IMR-90 (cell line): ENCODE results near the gene KRT9. TPM values are rescaled to one million over a fixed set of nuclear protein-coding genes. Genes with fewer than 3 reads are reported as not detected.

ENCODE experiments used
- ATAC-seq: fragments of 200-7000 bp; cut with Tn5 transposase; 2 replicates; pipeline ENCODE4 v1.9.1; 2020; ENCODE audit warnings: low read depth, mild to moderate bottlenecking, moderate library complexity
- BruUV-seq: library from RNA; stranded (reverse); fragments of 400-500 nt; replicated peaks from 2 replicates; lab custom pipeline; 2021; lab: Mats Ljungman, UMichigan
- CTCF ChIA-PET: fragments of 300-600 bp; formaldehyde crosslinking; extraction: SDS; loops from one replicate; lab custom pipeline; 2021; ENCODE audit warnings: antibody characterized with exemption; lab: Yijun Ruan, JAX
- POLR2A ChIA-PET: fragments of 300-600 bp; sonication (Branson Sonifier 250); formaldehyde crosslinking; loops from one replicate; lab custom pipeline; 2022; ENCODE audit warnings: antibody characterized with exemption; ENCODE audit not compliant: unreplicated experiment; lab: Charles Lee
- DNase-seq: peaks from one replicate; pipeline ENCODE4 v3.0.0; 2013
- H2AFZ ChIP-seq: replicated peaks from 2 replicates; pipeline ENCODE3; 2013; ENCODE audit warnings: low read length, mild to moderate bottlenecking; ENCODE audit not compliant: poor library complexity
- H2AK5ac ChIP-seq: 2 replicates; pipeline ENCODE4 v1.6.1; 2013; ENCODE audit warnings: low read depth, low read length, inconsistent platforms
- H2AK9ac ChIP-seq: replicated peaks from 2 replicates; pipeline ENCODE3; 2013; ENCODE audit warnings: mild to moderate bottlenecking, low read depth, low read length, moderate library complexity; ENCODE audit not compliant: poor library complexity
- H2BK120ac ChIP-seq: 2 replicates; pipeline ENCODE4 v1.6.1; 2013; ENCODE audit warnings: low read depth, low read length, inconsistent platforms
- H2BK15ac ChIP-seq: 3 replicates; pipeline ENCODE4 v1.6.1; 2013; ENCODE audit warnings: low read depth, low read length, inconsistent platforms
- H2BK20ac ChIP-seq: 2 replicates; pipeline ENCODE4 v1.6.1; 2013; ENCODE audit warnings: low read depth, mild to moderate bottlenecking, inconsistent platforms, low read length, moderate library complexity
- H2BK5ac ChIP-seq: 2 replicates; pipeline ENCODE4 v1.6.1; 2013; ENCODE audit warnings: mild to moderate bottlenecking, low read depth, low read length, inconsistent platforms; ENCODE audit not compliant: poor library complexity, severe bottlenecking
- H3K14ac ChIP-seq: replicated peaks from 2 replicates; pipeline ENCODE4 v1.6.1; 2013; ENCODE audit warnings: low read depth, low read length, inconsistent platforms
- H3K18ac ChIP-seq: 2 replicates; pipeline ENCODE4 v1.6.1; 2013; ENCODE audit warnings: low read depth, low read length, control low read depth
- H3K23ac ChIP-seq: 2 replicates; pipeline ENCODE4 v1.6.1; 2013; ENCODE audit warnings: low read depth, low read length, inconsistent platforms
- H3K27ac ChIP-seq: 2 replicates; pipeline ENCODE4 v1.5.1; 2013; ENCODE audit warnings: mild to moderate bottlenecking, control low read depth, low read length; ENCODE audit not compliant: insufficient read depth
- H3K27me3 ChIP-seq: 2 replicates; pipeline ENCODE4 v1.6.1; 2013; ENCODE audit warnings: low read length; ENCODE audit not compliant: control insufficient read depth, insufficient read depth
- H3K36me3 ChIP-seq: 2 replicates; pipeline ENCODE4 v1.6.1; 2013; ENCODE audit warnings: low read length, mixed read lengths; ENCODE audit not compliant: control insufficient read depth, insufficient read depth
- H3K4ac ChIP-seq: 2 replicates; pipeline ENCODE4 v1.6.1; 2013; ENCODE audit warnings: low read depth, low read length, inconsistent platforms
- H3K4me1 ChIP-seq: 2 replicates; pipeline ENCODE4 v1.6.1; 2013; ENCODE audit warnings: low read length, mixed read lengths; ENCODE audit not compliant: control insufficient read depth, insufficient read depth
- H3K4me2 ChIP-seq: 2 replicates; pipeline ENCODE4 v1.6.1; 2013; ENCODE audit warnings: low read depth, mild to moderate bottlenecking, control low read depth, low read length, moderate library complexity
- H3K4me3 ChIP-seq: 2 replicates; pipeline ENCODE4 v1.5.1; 2013; ENCODE audit warnings: low read depth, mild to moderate bottlenecking, control low read depth, low read length, moderate library complexity; ENCODE audit not compliant: insufficient read depth
- H3K56ac ChIP-seq: 2 replicates; pipeline ENCODE4 v1.6.1; 2013; ENCODE audit warnings: low read length, inconsistent platforms; ENCODE audit not compliant: insufficient read depth; ENCODE audit errors: extremely low read depth
- H3K79me1 ChIP-seq, 2 experiments: 2 replicates each; pipeline ENCODE4 v1.6.1; 2013; ENCODE audit warnings: low read length in 2 of 2, inconsistent platforms in 1 of 2, low read depth in 1 of 2
- H3K9ac ChIP-seq: 2 replicates; pipeline ENCODE4 v1.6.1; 2013; ENCODE audit warnings: low read depth, low read length, control low read depth
- H3K9me1 ChIP-seq: 2 replicates; pipeline ENCODE4 v1.6.1; 2013; ENCODE audit warnings: low read length, inconsistent platforms; ENCODE audit not compliant: insufficient read depth
- H3K9me3 ChIP-seq: 2 replicates; pipeline ENCODE4 v1.6.1; 2013; ENCODE audit warnings: low read length; ENCODE audit not compliant: control insufficient read depth, insufficient read depth
- H4K20me1 ChIP-seq: 2 replicates; pipeline ENCODE4 v1.6.1; 2013; ENCODE audit warnings: low read length, inconsistent platforms; ENCODE audit not compliant: insufficient read depth
- H4K5ac ChIP-seq: 2 replicates; pipeline ENCODE4 v1.6.1; 2013; ENCODE audit warnings: mild to moderate bottlenecking, low read depth, low read length, control low read depth
- H4K8ac ChIP-seq, 2 experiments: 2 replicates each; pipeline ENCODE4 v1.6.1; 2013; ENCODE audit warnings: low read depth in 2 of 2, low read length in 2 of 2, control low read depth in 1 of 2, inconsistent platforms in 1 of 2
- H4K91ac ChIP-seq: 2 replicates; pipeline ENCODE4 v1.6.1; 2013; ENCODE audit warnings: low read depth, low read length, inconsistent platforms; ENCODE audit not compliant: insufficient read depth
- BHLHE40 ChIP-seq: fragments of 150-350 bp; IDR thresholded peaks from 2 replicates; pipeline ENCODE4 v1.6.1; 2016; ENCODE audit warnings: mild to moderate bottlenecking, low read depth, low read length
- CTCF ChIP-seq: conservative IDR thresholded peaks from 2 replicates; pipeline ENCODE4 v1.5.1; 2012; ENCODE audit warnings: mild to moderate bottlenecking, low read depth, low read length, improper control_type of control experiment
- ELK1 ChIP-seq: fragments of 150-350 bp; IDR thresholded peaks from 2 replicates; pipeline ENCODE4 v1.6.1; 2016; ENCODE audit warnings: low read depth, mild to moderate bottlenecking, low read length, moderate library complexity, borderline replicate concordance
- FOS ChIP-seq: fragments of 150-350 bp; IDR thresholded peaks from 2 replicates; pipeline ENCODE4 v1.6.1; 2016; ENCODE audit warnings: low read depth, low read length
- MAZ ChIP-seq: IDR thresholded peaks from 2 replicates; pipeline ENCODE4 v1.6.1; 2012; ENCODE audit warnings: low read depth, mild to moderate bottlenecking, low read length, improper control_type of control experiment, moderate library complexity, borderline replicate concordance
- MXI1 ChIP-seq: IDR thresholded peaks from 2 replicates; pipeline ENCODE4 v1.6.1; 2012; ENCODE audit warnings: low read depth, mild to moderate bottlenecking, low read length, moderate library complexity, borderline replicate concordance
- NFE2L2 ChIP-seq: fragments of 150-350 bp; IDR thresholded peaks from 2 replicates; pipeline ENCODE4 v1.6.1; 2016; ENCODE audit warnings: low read depth, mild to moderate bottlenecking, low read length
- RAD21 ChIP-seq: IDR thresholded peaks from 2 replicates; pipeline ENCODE4 v1.6.1; 2012; ENCODE audit warnings: low read length, improper control_type of control experiment
- RCOR1 ChIP-seq: IDR thresholded peaks from 2 replicates; pipeline ENCODE4 v1.6.1; 2012; ENCODE audit warnings: mild to moderate bottlenecking, low read length, improper control_type of control experiment; ENCODE audit not compliant: insufficient replicate concordance
- RFX5 ChIP-seq: IDR thresholded peaks from 2 replicates; pipeline ENCODE4 v1.8.0; 2012; ENCODE audit warnings: low read depth, mild to moderate bottlenecking, low read length, moderate library complexity
- SMC3 ChIP-seq: fragments of 150-350 bp; IDR thresholded peaks from 2 replicates; pipeline ENCODE4 v1.6.1; 2016; ENCODE audit warnings: low read depth, mild to moderate bottlenecking, antibody characterized with exemption, low read length, moderate library complexity
- WGBS, 2 experiments: methylation state at CpG; one replicate each; pipeline versions ENCODE4 v1.1.5 to v1.1.7; 2013; ENCODE audit warnings: missing lambda C conversion rate in 2 of 2; ENCODE audit not compliant: insufficient read length in 1 of 2; ENCODE audit errors: extremely low coverage in 2 of 2; 5-methylcytosine and 5-hydroxymethylcytosine counted together
- dilution Hi-C: fragments of 300-500 bp; cut with HindIII; formaldehyde crosslinking; loops from one replicate; pipeline ENCODE4 v1.14.3; 2018; ENCODE audit warnings: low sequenced_read_pairs; ENCODE audit not compliant: unreplicated experiment
- in situ Hi-C: fragments of 300-500 bp; cut with MboI; formaldehyde crosslinking; loops from 3 replicates; pipeline ENCODE4 v1.14.3; 2019; ENCODE audit warnings: low sequenced_read_pairs, inconsistent platforms, mixed read lengths
- intact Hi-C: fragments of 100-400 bp; cut with micrococcal nuclease; formaldehyde crosslinking; loops from 2 replicates; pipeline ENCODE4 v1.10.0; 2022
- polyA plus RNA-seq, 3 experiments: library from polyadenylated mRNA; depleted of rRNA; stranded (reverse); fragments of >200 nt; gene quantifications; 2 replicates each; pipeline ENCODE4 v1.2.3, GENCODE V29; 2012; ENCODE audit warnings: low replicate concordance in 1 of 3
- total RNA-seq: library from RNA; depleted of rRNA; stranded (reverse); fragments of >200 nt; gene quantifications from 2 replicates; pipeline ENCODE4 v1.2.3, GENCODE V29; 2012

Gene KRT9
- total and polyA plus RNA-seq, 2 of the 4 experiments (the other 2 are of a cell fraction), result not detected

DNA sequence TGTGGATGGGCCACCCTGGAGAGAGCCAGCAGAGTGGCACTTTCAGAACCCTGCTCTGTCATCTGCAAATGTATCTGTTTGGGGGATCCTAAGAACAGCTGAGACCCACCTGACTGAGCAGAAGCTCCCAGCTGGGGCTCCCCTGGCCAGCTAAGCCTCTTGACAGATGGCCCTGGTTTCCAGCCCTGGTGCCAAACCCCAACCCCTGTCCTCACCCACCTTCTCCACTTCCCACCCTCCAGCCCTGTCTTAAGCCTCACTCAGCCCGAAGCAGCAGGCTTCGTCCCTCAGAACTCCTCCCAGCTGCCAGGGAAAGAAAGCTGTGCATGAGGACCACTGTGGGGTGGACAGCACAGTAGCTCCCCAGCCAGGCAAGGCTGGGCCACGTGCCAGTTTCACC, 3.5 kb upstream of the KRT9 start:
- ChIA-PET CTCF (no interaction called here), POLR2A (no interaction called here)
- no peak overlapping the region for H3K27ac ChIP-seq
- H3K4me1 ChIP-seq, result no peaks in the 10 kb centered on the region
- H3K79me1 ChIP-seq, result no peaks in the 10 kb centered on the region
- no peak overlapping the region for H3K4me3 ChIP-seq
- no peak overlapping the region for H2AK5ac ChIP-seq
- no peak overlapping the region for H4K91ac ChIP-seq
- intact Hi-C loops, result no loop called here
- no peak overlapping the region for H2BK5ac ChIP-seq
- in situ Hi-C loops, result no loop called here
- H4K8ac ChIP-seq, result no peak overlapping the region
- dilution Hi-C loops, result no loop called here
- no peak overlapping the region for H3K14ac ChIP-seq
- no peak overlapping the region for H3K23ac ChIP-seq
- H4K20me1 ChIP-seq, result no peaks in the 10 kb centered on the region
- DNase-seq, result no peak
- no peaks in the 10 kb centered on the region for H3K9me3 ChIP-seq
- no peaks in the 10 kb centered on the region for H3K9me1 ChIP-seq
- H2AFZ ChIP-seq, result no peak overlapping the region
- no peak overlapping the region for H3K18ac ChIP-seq
- no peaks in the 10 kb centered on the region for H3K36me3 ChIP-seq
- H3K56ac ChIP-seq, result no peak overlapping the region
- BruUV-seq, result no TSS peak
- H3K27me3 ChIP-seq, result peaks cover 58% of the 10 kb centered on the region
- no peak overlapping the region for H2BK120ac ChIP-seq
- TF ChIP-seq FOS, result no peak
- no peak for TF ChIP-seq MAZ
- no peak for TF ChIP-seq MXI1
- no peak for TF ChIP-seq RCOR1
- TF ChIP-seq BHLHE40, result no peak
- no peak for TF ChIP-seq SMC3
- TF ChIP-seq CTCF, result no peak
- TF ChIP-seq ELK1, result no peak
- no peak for TF ChIP-seq RAD21
- TF ChIP-seq NFE2L2, result no peak
- TF ChIP-seq RFX5, result no peak
- no peak overlapping the region for H2BK20ac ChIP-seq
- no peak overlapping the region for H3K9ac ChIP-seq
- H2BK15ac ChIP-seq, result no peak overlapping the region
- 0% methylated on average over 2 of the region's 3 CpGs; no CpG with 5 or more reads in 1 of the 2 experiments for WGBS, 2 experiments
- H4K5ac ChIP-seq, result no peak overlapping the region
- H3K4ac ChIP-seq, result no peak overlapping the region
- H2AK9ac ChIP-seq, result no peak overlapping the region
- no peak overlapping the region for H3K4me2 ChIP-seq
- ATAC-seq, result no peak
